Endothelial cell of umbilical vein (primary cell): ENCODE data around the gene ACER3. TPM values are rescaled to one million over a fixed set of nuclear protein-coding genes. Genes with fewer than 3 reads are reported as not detected.

ENCODE experiments used
- BruUV-seq: library from RNA; stranded (reverse); fragments of 400-500 nt; replicated peaks from 2 replicates; lab custom pipeline; 2021; lab: Mats Ljungman, UMichigan
- CTCF ChIA-PET: fragments of 300-600, 350-600 bp; sonication (Branson Sonifier 250); formaldehyde crosslinking; loops from one replicate; lab custom pipeline; 2021; ENCODE audit warnings: antibody characterized with exemption, inconsistent platforms; lab: Charles Lee
- POLR2A ChIA-PET: fragments of 300-600, 350-600 bp; sonication (Branson Sonifier 250); formaldehyde crosslinking; loops from one replicate; lab custom pipeline; 2021; ENCODE audit warnings: antibody characterized with exemption, inconsistent platforms; lab: Charles Lee
- DNase-seq: peaks from one replicate; pipeline ENCODE4 v3.0.0-alpha.2; 2011; ENCODE audit warnings: low read depth, low spot score
- FAIRE-seq: peaks from 2 replicates; lab custom pipeline; 2011; peaks lifted over from hg19 to GRCh38; lab: Jason Lieb, UNC
- H2AFZ ChIP-seq: 2 replicates; pipeline ENCODE4 v1.6.0; 2012; ENCODE audit warnings: low read depth, low read length, control low read depth, inconsistent platforms
- H3K27ac ChIP-seq: 2 replicates; pipeline ENCODE4 v1.5.1; 2011; ENCODE audit warnings: low read depth, mild to moderate bottlenecking, control low read depth, low read length, moderate library complexity; ENCODE audit not compliant: insufficient read depth
- H3K27me3 ChIP-seq, 2 experiments: 2 replicates each; pipeline versions ENCODE4 v1.6.0 to v1.6.1; 2011; ENCODE audit warnings: low read length in 2 of 2, mixed read lengths in 1 of 2; ENCODE audit not compliant: control insufficient read depth in 2 of 2, insufficient read depth in 2 of 2
- H3K36me3 ChIP-seq, 2 experiments: 2 replicates in 1 of 2; 3 replicates in 1 of 2; pipeline ENCODE4 v1.5.1; 2011; ENCODE audit warnings: low read length in 2 of 2, mild to moderate bottlenecking in 1 of 2, moderate library complexity in 1 of 2; ENCODE audit not compliant: control insufficient read depth in 2 of 2, insufficient read depth in 2 of 2; ENCODE audit errors: extremely low read depth in 1 of 2
- H3K4me1 ChIP-seq: 3 replicates; pipeline ENCODE4 v1.5.1; 2011; ENCODE audit warnings: mild to moderate bottlenecking, low read length; ENCODE audit not compliant: control insufficient read depth, insufficient read depth; ENCODE audit errors: extremely low read depth
- H3K4me2 ChIP-seq: 2 replicates; pipeline ENCODE4 v1.6.1; 2011; ENCODE audit warnings: low read length, control low read depth, mixed read lengths; ENCODE audit not compliant: insufficient read depth
- H3K4me3 ChIP-seq, 3 experiments: fragments of 200-600 bp in 1 of 3; sonication (generic), shearing (Covaris generic) in 1 of 3; replicated peaks in 1 of 3; 2 replicates each; pipeline ENCODE4 v1.5.1; 2011 to 2016; ENCODE audit warnings: control low read depth in 3 of 3, low read length in 3 of 3, mild to moderate bottlenecking in 2 of 3, inconsistent platforms in 1 of 3, low read depth in 1 of 3, moderate library complexity in 1 of 3; ENCODE audit not compliant: insufficient read depth in 1 of 3
- H3K79me2 ChIP-seq: 2 replicates; pipeline ENCODE4 v1.6.0; 2012; ENCODE audit warnings: low read length, inconsistent platforms; ENCODE audit not compliant: control insufficient read depth, insufficient read depth
- H3K9ac ChIP-seq: replicated peaks from 2 replicates; pipeline ENCODE3; 2011; ENCODE audit warnings: low read length, control low read depth; ENCODE audit not compliant: insufficient read depth; ENCODE audit errors: extremely low read depth
- H3K9me1 ChIP-seq: replicated peaks from 3 replicates; pipeline ENCODE4 v1.6.0; 2011; ENCODE audit warnings: mild to moderate bottlenecking, low read length; ENCODE audit not compliant: control insufficient read depth, insufficient read depth; ENCODE audit errors: extremely low read depth
- H3K9me3 ChIP-seq: replicated peaks from 2 replicates; pipeline ENCODE4 v1.5.1; 2012; ENCODE audit warnings: low read length, inconsistent platforms; ENCODE audit not compliant: control insufficient read depth, insufficient read depth
- H4K20me1 ChIP-seq: replicated peaks from 2 replicates; pipeline ENCODE3; 2011; ENCODE audit warnings: mild to moderate bottlenecking, low read length; ENCODE audit not compliant: control insufficient read depth, insufficient read depth; ENCODE audit errors: extremely low read depth
- GATA2 ChIP-seq: IDR thresholded peaks from 2 replicates; pipeline ENCODE4 v1.7.0; 2011; ENCODE audit warnings: low read depth, mild to moderate bottlenecking, moderate library complexity, mixed read lengths, low read length; ENCODE audit not compliant: insufficient read length, insufficient read depth
- dilution Hi-C: fragments of 300-500 bp; cut with MboI; formaldehyde crosslinking; loops from one replicate; pipeline ENCODE4 v1.15.0; 2019; ENCODE audit warnings: low sequenced_read_pairs; ENCODE audit not compliant: extremely low pct_ligation_motif_present
- intact Hi-C: fragments of 100-400 bp; cut with micrococcal nuclease; formaldehyde crosslinking; loops from one replicate; pipeline ENCODE4 v1.10.0; 2022
- polyA plus RNA-seq, 4 experiments: library from polyadenylated mRNA; depleted of rRNA in 3 of 4; stranded (reverse) in 3 of 4; unstranded in 1 of 4; fragments of >200 nt; gene quantifications; 2 replicates each; pipeline versions ENCODE4 v1.2.1 to v1.2.3, GENCODE V29; 2011 to 2012; ENCODE audit warnings: missing spikeins in 1 of 4
- total RNA-seq: library from RNA; stranded (reverse); gene quantifications from 2 replicates; pipeline ENCODE4 v1.2.3, GENCODE V29; 2021
- TF ChIP-seq, protein P1 (sequence below), 2 donors: IDR thresholded peaks; 1 replicate in 1 of 2; 2 replicates in 1 of 2; pipeline ENCODE4 v1.5.1; 2011; ENCODE audit warnings: low read length in 2 of 2, mild to moderate bottlenecking in 2 of 2, moderate library complexity in 2 of 2, control low read depth in 1 of 2, inconsistent platforms in 1 of 2, low read depth in 1 of 2; ENCODE audit not compliant: insufficient read depth in 1 of 2; ENCODE audit errors: extremely low read depth in 1 of 2

ACER3 gene
- total and polyA plus RNA-seq, 2 donors (not counting 3 experiments of a cell fraction or from before 2014, with no cell fraction given), result 9.9 to 31.6 TPM

DNA sequence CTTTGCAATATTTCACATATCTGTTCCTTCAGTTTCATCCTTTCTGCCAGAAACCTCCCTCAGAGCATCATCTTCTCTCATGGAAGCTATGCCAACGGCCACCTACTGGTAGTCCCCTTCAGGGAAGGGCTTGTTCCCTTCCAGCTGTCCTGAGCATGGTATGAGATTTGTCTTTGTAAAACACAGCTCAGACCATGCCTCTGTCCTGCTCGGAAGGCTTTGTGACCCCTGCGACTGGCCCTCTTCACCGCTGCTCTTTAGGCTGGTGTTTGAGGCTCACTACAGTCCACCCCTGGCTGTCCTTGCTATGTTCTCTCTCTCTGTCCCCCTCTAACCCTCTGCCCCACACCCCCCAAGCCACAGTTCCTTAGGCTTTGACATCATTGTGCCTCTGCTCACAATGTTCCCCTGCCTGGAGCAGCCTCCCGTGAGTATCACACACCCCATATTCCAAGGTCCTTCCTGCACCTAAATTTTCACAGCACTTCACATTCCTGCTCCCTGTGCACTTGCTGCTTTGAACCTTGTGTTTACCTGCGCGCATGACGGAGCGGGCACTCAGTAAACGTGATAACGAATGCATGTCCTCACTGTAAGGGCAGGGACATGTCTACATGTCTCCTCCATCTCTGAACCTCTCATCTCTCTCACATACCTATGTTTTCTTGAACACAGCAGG lies 24.0 kb upstream of the ACER3 start:
- Histone ChIP-seq H3K27me3 (no peaks in the 10 kb centered on the region), H3K4me3 (no peak overlapping the region), H3K4me2 (no peak overlapping the region), H3K9ac (no peak overlapping the region), H4K20me1 (no peaks in the 10 kb centered on the region), H3K27ac (no peak overlapping the region), H3K4me1 (peaks cover 33% of the 10 kb centered on the region), H3K9me3 (no peaks in the 10 kb centered on the region), H3K36me3 (no peaks in the 10 kb centered on the region), H3K79me2 (no peaks in the 10 kb centered on the region), H3K9me1 (no peaks in the 10 kb centered on the region), H2AFZ (peak overlapping the region; percentile 13)
- peak; percentile 53 for FAIRE-seq
- DNase-seq, result no peak
- dilution Hi-C loops (no loop called here), intact Hi-C loops (no loop called here)
- TF ChIP-seq, protein P1, sequence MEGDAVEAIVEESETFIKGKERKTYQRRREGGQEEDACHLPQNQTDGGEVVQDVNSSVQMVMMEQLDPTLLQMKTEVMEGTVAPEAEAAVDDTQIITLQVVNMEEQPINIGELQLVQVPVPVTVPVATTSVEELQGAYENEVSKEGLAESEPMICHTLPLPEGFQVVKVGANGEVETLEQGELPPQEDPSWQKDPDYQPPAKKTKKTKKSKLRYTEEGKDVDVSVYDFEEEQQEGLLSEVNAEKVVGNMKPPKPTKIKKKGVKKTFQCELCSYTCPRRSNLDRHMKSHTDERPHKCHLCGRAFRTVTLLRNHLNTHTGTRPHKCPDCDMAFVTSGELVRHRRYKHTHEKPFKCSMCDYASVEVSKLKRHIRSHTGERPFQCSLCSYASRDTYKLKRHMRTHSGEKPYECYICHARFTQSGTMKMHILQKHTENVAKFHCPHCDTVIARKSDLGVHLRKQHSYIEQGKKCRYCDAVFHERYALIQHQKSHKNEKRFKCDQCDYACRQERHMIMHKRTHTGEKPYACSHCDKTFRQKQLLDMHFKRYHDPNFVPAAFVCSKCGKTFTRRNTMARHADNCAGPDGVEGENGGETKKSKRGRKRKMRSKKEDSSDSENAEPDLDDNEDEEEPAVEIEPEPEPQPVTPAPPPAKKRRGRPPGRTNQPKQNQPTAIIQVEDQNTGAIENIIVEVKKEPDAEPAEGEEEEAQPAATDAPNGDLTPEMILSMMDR (IDR thresholded peaks at IDR 0.05; ENCODE audit: extremely low read depth in 1 of 2, insufficient read depth in 1 of 2, low read depth in 1 of 2, low read length in 2 of 2), result peak in 1 of 2 donors; percentile 9
- no peak for TF ChIP-seq GATA2
- no TSS peak for BruUV-seq
- POLR2A ChIA-PET, result interaction anchor here (0.6 kb wide), 1 partner anchor 11 kb away, joined by 3 read pairs; no protein-coding TSS in a partner anchor
- CTCF ChIA-PET, result interaction anchor here (1.0 to 4.0 kb wide), 8 partner anchors 12 to 102 kb away, joined by 3 to 38 read pairs (median 6); no protein-coding TSS in a partner anchor
